A549 (cell line): ENCODE measurements around the gene NKAIN2. TPM values are rescaled to one million over a fixed set of nuclear protein-coding genes. Genes with fewer than 3 reads are reported as not detected.

Source experiments
- ATAC-seq, 2 experiments: fragments of 200-7000 bp in 1 of 2; fragments of >200 bp in 1 of 2; cut with Nextera tagmentation in 1 of 2; cut with Tn5 transposase in 1 of 2; 3 replicates each; pipeline versions ENCODE4 v1.8.0 to v1.9.1; 2018 to 2020; ENCODE audit warnings: mild to moderate bottlenecking in 1 of 2, moderate library complexity in 1 of 2
- CTCF ChIA-PET: fragments of 300-600 bp; sonication (Branson Sonifier 250); formaldehyde crosslinking; extraction: SDS; loops from one replicate; lab custom pipeline; 2021; ENCODE audit warnings: antibody characterized with exemption, inconsistent platforms; lab: Yijun Ruan, JAX
- POLR2A ChIA-PET: fragments of 350-600 bp; formaldehyde crosslinking; extraction: SDS; loops from one replicate; lab custom pipeline; 2021; ENCODE audit warnings: antibody characterized with exemption, inconsistent platforms; lab: Yijun Ruan, JAX
- DNase-seq, 2 experiments: peaks; one replicate each; pipeline versions ENCODE4 v3.0.0 to v3.0.0-alpha.2; 2011 to 2016; ENCODE audit warnings: low read depth in 1 of 2, low spot score in 1 of 2
- FAIRE-seq: peaks from 2 replicates; lab custom pipeline; 2011; peaks lifted over from hg19 to GRCh38; lab: Jason Lieb, UNC
- H3K27ac ChIP-seq, 2 experiments: fragments of >200 bp; sonication (Bioruptor Twin); formaldehyde crosslinking; 3 replicates each; pipeline ENCODE4 v1.5.1; 2016 to 2017
- H3K4me1 ChIP-seq: fragments of >200 bp; sonication (Bioruptor Twin); formaldehyde crosslinking; 3 replicates; pipeline ENCODE4 v1.6.1; 2016
- H3K4me2 ChIP-seq: fragments of >200 bp; sonication (Bioruptor Twin); formaldehyde crosslinking; 3 replicates; pipeline ENCODE4 v1.6.1; 2016
- H3K4me3 ChIP-seq: fragments of >200 bp; sonication (Bioruptor Twin); formaldehyde crosslinking; 3 replicates; pipeline ENCODE4 v1.5.1; 2016
- H3K9me3 ChIP-seq: fragments of >200 bp; sonication (Bioruptor Twin); formaldehyde crosslinking; 3 replicates; pipeline ENCODE4 v1.6.1; 2016
- CBX8 ChIP-seq: fragments of 200-600 bp; sonication (generic); IDR thresholded peaks from 2 replicates; pipeline ENCODE4 v1.6.1; 2016
- CHD2 ChIP-seq: fragments of 150-350 bp; IDR thresholded peaks from 2 replicates; pipeline ENCODE4 v1.6.1; 2014; ENCODE audit warnings: low read length; ENCODE audit not compliant: partially characterized antibody
- CHD4 ChIP-seq: fragments of 200-600 bp; sonication (generic); IDR thresholded peaks from 2 replicates; pipeline ENCODE4 v1.6.1; 2016; ENCODE audit warnings: antibody characterized with exemption, mild to moderate bottlenecking, borderline replicate concordance
- E2F6 ChIP-seq: IDR thresholded peaks from 2 replicates; pipeline ENCODE4 v1.6.1; 2012; ENCODE audit warnings: low read depth, borderline replicate concordance
- ELK1 ChIP-seq: fragments of 150-350 bp; IDR thresholded peaks from 2 replicates; pipeline ENCODE4 v1.6.1; 2014; ENCODE audit warnings: low read depth, mild to moderate bottlenecking, low read length
- EP300 ChIP-seq, 2 experiments: fragments of >200 bp; sonication (Bioruptor Twin); formaldehyde crosslinking; IDR thresholded peaks; 2 replicates in 1 of 2; 3 replicates in 1 of 2; pipeline ENCODE4 v1.6.1; 2016 to 2017
- HOXB13 ChIP-seq: fragments of 250-450 bp; sonication (Bioruptor Pico); IDR thresholded peaks from 2 replicates; pipeline ENCODE4 v1.5.0; 2020; ENCODE audit warnings: low read depth, mild to moderate bottlenecking, moderate library complexity
- KDM5A ChIP-seq: fragments of 200-600 bp; sonication (generic); IDR thresholded peaks from 2 replicates; pipeline ENCODE4 v1.6.1; 2016; ENCODE audit warnings: antibody characterized with exemption, mild to moderate bottlenecking
- MYC ChIP-seq: IDR thresholded peaks from 2 replicates; pipeline ENCODE4 v1.6.1; 2012; ENCODE audit warnings: mild to moderate bottlenecking, inconsistent platforms, low read length, improper control_type of control experiment, borderline replicate concordance
- NFE2L2 ChIP-seq: fragments of 150-350 bp; conservative IDR thresholded peaks from 2 replicates; pipeline ENCODE4 v1.6.1; 2014; ENCODE audit warnings: low read length
- NPAS2 ChIP-seq: fragments of 250-450 bp; sonication (Bioruptor Pico); IDR thresholded peaks from 2 replicates; pipeline ENCODE4 v1.8.0; 2022; ENCODE audit warnings: mild to moderate bottlenecking, moderate library complexity, borderline replicate concordance
- PBX3 ChIP-seq: IDR thresholded peaks from 2 replicates; pipeline ENCODE4 v1.6.1; 2012
- POLR2A ChIP-seq: IDR thresholded peaks from 2 replicates; pipeline ENCODE4 v1.6.1; 2012; ENCODE audit warnings: mild to moderate bottlenecking, low read length
- RCOR1 ChIP-seq: fragments of 150-350 bp; IDR thresholded peaks from 2 replicates; pipeline ENCODE4 v1.6.1; 2014; ENCODE audit warnings: antibody characterized with exemption, low read length, low read depth
- TFCP2L1 ChIP-seq: fragments of 250-450 bp; sonication (Bioruptor Pico); IDR thresholded peaks from 2 replicates; pipeline ENCODE4 v1.5.0; 2021; ENCODE audit warnings: mild to moderate bottlenecking
- TP53 ChIP-seq: fragments of 250-450 bp; sonication (Bioruptor Pico); IDR thresholded peaks from 2 replicates; pipeline ENCODE4 v1.5.0; 2021; ENCODE audit warnings: mild to moderate bottlenecking, moderate library complexity
- ZC3H11A ChIP-seq: fragments of 450-650 bp; IDR thresholded peaks from 2 replicates; pipeline ENCODE4 v1.6.1; 2014; ENCODE audit warnings: antibody characterized with exemption, mild to moderate bottlenecking
- ZFP36 ChIP-seq: fragments of 450-650 bp; IDR thresholded peaks from 2 replicates; pipeline ENCODE4 v1.6.1; 2014; ENCODE audit warnings: borderline replicate concordance; ENCODE audit not compliant: partially characterized antibody
- WGBS: methylation state at CpG from one replicate; pipeline ENCODE4 v1.1.6; 2017; ENCODE audit errors: missing lambda C conversion rate; 5-methylcytosine and 5-hydroxymethylcytosine counted together
- polyA plus RNA-seq, 4 experiments: library from polyadenylated mRNA; depleted of rRNA in 3 of 4; stranded (reverse); fragments of >200 nt; fragmentation: RNase III in 1 of 4; extraction: RNeasy Plus Mini Kit Qiagen cat#74134 plus additional on column Dnase treatment in 1 of 4; gene quantifications; 2 replicates in 3 of 4; 3 replicates in 1 of 4; pipeline ENCODE4 v1.2.3, GENCODE V29; 2011 to 2017

The NKAIN2 gene
- polyA plus RNA-seq, 2 of the 4 experiments (the other 2 are of a cell fraction), result not detected

GRCh38 chr6:124433387-124434160 lies 629.9 kb downstream of the NKAIN2 start:
- FAIRE-seq (no peak), DNase-seq (no peak), ATAC-seq (no peak)
- Histone ChIP-seq H3K4me2 (no peak overlapping the region), H3K27ac (no peak overlapping the region), H3K4me1 (no peaks in the 10 kb centered on the region), H3K9me3 (no peaks in the 10 kb centered on the region), H3K4me3 (no peak overlapping the region)
- 18% methylated on average over 6 of the region's 6 CpGs for WGBS
- ChIA-PET POLR2A (no interaction called here), CTCF (no interaction called here)
- TF ChIP-seq TFCP2L1, result no peak
- no peak for TF ChIP-seq CHD4
- no peak for TF ChIP-seq CBX8
- TF ChIP-seq RCOR1, result no peak
- no peak for TF ChIP-seq NPAS2
- no peak for TF ChIP-seq NFE2L2
- no peak for TF ChIP-seq ZC3H11A
- no peak for TF ChIP-seq EP300 (IDR thresholded peaks at IDR 0.05)
- TF ChIP-seq PBX3, result no peak

- no peak overlapping the region for H3K4me3 ChIP-seq
- H3K4me2 ChIP-seq, result no peak overlapping the region
- no peak overlapping the region for H3K27ac ChIP-seq
- ChIA-PET POLR2A (no interaction called here), CTCF (no interaction called here)
- H3K4me1 ChIP-seq, result no peaks in the 10 kb centered on the region
- WGBS, result 64% methylated on average over 2 of the region's 2 CpGs
- FAIRE-seq (no peak), ATAC-seq (no peak), DNase-seq (no peak)
- no peaks in the 10 kb centered on the region for H3K9me3 ChIP-seq
- TF ChIP-seq EP300 (IDR thresholded peaks at IDR 0.05) (no peak), TP53 (CRISPR knock-in tag) (no peak), HOXB13 (CRISPR knock-in tag) (no peak), MYC (no peak), ZFP36 (no peak)
Observed at GRCh38 chr6:124434421-124434820, 630.8 kb downstream of the NKAIN2 start.

- Histone ChIP-seq H3K27ac (no peak overlapping the region), H3K9me3 (no peaks in the 10 kb centered on the region)
- no peak for ATAC-seq
- TF ChIP-seq CBX8 (no peak), ELK1 (no peak), POLR2A (no peak), KDM5A (no peak), CHD2 (no peak), E2F6 (no peak)
- TF ChIP-seq, all 56 proteins: peak for 0
- CTCF ChIA-PET, result interaction anchor here (1.0 kb wide), 1 partner anchor 10 kb away, joined by 3 read pairs; no protein-coding TSS in a partner anchor
- FAIRE-seq, result no peak
- no peak overlapping the region for H3K4me3 ChIP-seq
- no peak for DNase-seq
- no peaks in the 10 kb centered on the region for H3K4me1 ChIP-seq
- no peak overlapping the region for H3K4me2 ChIP-seq
- POLR2A ChIA-PET, result no interaction called here
- WGBS, result 4% methylated on average over 3 of the region's 3 CpGs
Observed at GRCh38 chr6:124436803-124437202, 633.1 kb downstream of the NKAIN2 start.
